G401.6 (cell line): ENCODE data around the gene GTSE1.

Experiments
- FAIRE-seq: peaks from 2 replicates; lab custom pipeline; 2012; peaks lifted over from hg19 to GRCh38; lab: Jason Lieb, UNC

GTSE1 gene

DNA sequence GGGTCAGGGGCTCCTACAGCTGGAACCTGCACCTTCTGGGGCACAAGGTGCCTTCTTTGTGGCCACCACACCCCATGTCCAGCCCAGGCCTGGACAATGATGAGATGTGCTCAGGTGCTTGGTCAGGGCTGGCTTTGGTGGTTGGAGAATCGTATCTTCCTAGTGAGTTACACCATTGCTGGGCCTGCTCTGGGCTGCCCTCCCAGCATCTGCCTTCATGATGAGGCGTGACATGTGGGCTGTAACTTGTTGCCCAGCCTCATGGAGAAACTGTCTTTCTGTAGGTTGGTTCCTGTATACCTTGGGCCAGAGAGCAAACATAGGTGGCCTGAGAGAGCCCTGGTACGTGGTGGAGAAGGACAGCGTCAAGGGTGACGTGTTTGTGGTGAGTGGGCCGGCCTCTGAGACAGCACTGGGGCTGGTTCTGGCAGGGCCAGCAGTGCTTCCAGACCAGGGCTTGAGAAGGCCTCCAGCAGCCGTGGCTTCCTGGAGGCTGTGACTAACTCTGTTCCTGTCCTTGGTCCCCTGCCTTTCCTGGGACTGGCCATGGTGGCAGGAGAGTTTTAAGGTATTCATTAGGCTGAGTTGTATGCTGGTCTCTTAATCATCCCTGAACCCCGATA lies 56.9 kb downstream of the GTSE1 start:
- FAIRE-seq: no peak

DNA sequence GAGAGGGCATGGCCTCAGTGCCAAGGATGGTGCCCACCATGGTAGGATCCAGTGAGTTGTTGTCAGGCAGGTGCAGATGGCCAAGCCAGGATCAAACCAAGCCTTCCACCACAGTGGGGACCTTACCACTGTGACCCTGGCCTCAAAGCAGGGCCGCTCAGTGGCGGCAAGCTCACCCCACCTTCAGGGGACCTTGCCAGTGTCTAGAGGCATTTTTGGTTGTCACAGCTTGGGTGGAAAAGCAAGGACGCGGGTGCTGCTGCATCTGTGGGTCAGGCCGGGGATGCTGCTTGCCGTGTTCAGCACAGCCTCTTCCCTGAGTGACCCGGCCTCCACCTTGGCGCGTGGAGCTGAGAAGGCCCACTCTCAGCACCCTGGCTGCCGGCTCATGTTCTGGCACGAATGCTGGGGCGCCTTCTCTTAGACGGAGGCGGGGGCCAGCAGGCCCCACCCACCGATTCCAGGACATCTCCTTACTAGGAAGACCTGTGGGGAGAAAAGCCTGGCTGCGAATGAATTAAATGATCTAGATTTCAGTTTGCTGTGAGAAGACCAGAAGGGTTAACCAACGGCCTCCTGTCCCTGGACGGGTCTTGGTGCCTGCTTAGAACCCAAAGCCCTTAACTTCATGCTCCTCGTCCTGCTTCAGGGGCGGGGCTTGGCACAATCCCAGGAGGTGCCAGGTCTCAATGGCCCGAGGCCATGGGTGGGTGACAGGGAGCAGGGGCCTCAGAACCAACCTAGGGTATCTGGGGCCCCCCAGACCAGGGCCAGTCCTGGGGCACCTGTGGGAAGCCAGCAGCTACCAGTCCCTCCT lies 57.7 kb downstream of the GTSE1 start:
- FAIRE-seq: no peak

DNA sequence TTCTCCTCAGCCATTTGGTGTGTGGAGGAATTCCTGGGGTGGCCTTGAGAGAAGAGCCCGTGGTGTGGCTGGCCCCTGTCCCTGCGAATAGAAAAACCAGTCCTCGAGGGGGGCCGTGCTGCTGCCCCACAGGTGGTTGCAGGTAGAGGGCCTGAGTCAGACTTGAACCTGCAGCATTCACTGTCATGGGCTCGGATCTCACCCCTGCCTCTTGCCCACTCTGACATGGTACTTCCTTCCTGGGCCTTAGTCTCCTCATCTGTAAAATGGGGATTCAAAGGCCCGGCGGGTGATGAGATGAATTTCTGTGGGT lies 58.3 kb downstream of the GTSE1 start:
- no peak for FAIRE-seq

DNA sequence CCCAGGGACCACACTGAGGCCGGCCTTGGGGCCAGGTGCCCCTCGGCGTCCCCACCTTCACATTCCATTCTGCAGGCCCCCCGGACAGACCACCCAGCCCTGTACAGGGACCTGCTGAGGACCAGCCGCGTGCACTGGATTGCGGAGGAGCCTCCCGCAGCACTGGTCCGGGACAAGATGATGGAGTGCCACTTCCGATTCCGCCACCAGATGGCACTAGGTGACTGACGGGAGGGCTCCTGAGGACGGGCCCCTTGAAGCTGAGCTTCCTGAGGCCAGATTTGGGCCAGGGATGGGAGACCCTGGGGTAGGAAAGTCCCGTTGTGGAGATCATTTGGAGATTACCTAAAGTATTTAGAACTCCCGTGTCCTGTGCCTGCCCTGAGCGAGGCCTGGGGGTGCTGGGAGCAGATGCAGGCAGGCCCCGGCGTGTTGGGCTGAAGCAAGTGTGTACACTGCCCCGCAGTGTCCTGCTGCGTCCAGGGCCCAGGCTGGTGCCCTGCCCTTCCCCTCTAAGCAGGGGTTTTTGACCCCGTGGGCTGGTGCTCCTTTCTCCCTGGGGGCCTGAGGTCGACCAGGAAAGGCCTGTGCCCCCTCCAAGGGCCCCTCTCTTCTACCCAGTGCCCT lies 58.8 kb downstream of the GTSE1 start:
- no peak for FAIRE-seq

DNA sequence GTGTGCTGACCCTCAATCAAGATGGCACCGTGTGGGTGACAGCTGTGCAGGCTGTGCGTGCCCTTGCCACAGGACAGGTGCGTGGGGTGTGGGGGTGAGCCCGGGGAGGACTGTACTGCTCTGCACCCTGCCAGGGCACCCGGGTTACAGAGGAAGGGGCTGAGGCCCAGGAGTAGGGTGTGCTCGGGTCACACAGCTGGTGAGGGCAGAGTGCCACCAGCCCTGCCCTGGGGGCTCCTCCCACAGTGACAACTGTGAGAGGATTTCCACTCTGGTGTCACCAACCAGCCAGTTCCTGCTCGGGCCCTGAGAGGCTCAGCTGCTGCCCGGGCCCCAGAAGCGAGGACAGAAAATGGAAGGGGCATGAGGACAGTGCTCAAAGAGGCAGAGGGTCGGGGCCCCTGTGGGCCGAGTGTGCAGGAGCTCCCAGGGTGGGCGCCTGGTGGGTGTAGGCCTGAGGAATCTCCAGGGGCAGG lies 59.4 kb downstream of the GTSE1 start:
- FAIRE-seq: no peak

DNA sequence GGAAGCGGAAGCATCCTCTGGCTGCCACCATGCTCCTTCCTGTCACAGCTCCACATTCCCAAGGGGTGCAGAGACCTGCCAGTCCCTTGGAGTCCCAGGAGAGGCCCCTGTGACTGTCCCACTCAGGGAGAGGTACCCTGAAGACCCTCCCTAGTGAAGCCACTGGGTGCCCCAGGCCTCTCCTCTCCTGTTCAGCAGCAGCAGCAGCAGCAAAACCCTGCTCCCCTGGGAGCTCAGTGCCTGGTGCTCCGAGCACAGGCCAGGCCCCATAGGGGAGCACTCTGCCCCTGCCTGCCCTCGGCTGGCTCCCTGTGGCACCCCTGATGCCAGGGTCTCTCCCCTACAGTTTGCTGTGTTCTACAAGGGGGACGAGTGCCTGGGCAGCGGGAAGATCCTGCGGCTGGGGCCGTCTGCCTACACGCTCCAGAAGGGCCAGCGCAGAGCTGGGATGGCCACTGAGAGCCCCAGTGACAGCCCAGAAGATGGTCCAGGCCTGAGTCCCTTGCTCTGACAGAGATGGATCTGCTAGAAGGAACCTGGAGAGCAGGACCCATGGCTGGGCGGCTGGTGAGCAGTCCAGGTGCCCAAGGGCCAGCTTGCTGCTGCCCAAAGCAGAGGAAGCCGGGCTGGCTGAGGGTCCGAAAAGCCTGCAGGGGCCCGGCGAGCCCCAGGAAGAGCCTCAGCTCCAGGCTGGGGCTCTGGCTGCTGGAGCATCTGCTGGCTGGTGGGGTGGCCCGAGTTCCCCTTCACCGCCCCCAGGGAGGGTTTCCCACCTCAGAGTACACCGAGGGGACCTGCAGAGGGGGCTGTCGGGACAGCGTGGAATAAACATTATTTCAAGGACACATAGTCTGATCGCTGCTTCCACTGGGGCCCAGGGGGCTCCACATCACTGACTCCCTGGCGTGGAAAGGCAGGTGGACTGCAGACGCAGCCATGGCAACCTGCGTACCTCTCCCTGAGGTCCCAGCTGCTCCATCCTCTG lies 60.1 kb downstream of the GTSE1 start:
- FAIRE-seq: no peak

DNA sequence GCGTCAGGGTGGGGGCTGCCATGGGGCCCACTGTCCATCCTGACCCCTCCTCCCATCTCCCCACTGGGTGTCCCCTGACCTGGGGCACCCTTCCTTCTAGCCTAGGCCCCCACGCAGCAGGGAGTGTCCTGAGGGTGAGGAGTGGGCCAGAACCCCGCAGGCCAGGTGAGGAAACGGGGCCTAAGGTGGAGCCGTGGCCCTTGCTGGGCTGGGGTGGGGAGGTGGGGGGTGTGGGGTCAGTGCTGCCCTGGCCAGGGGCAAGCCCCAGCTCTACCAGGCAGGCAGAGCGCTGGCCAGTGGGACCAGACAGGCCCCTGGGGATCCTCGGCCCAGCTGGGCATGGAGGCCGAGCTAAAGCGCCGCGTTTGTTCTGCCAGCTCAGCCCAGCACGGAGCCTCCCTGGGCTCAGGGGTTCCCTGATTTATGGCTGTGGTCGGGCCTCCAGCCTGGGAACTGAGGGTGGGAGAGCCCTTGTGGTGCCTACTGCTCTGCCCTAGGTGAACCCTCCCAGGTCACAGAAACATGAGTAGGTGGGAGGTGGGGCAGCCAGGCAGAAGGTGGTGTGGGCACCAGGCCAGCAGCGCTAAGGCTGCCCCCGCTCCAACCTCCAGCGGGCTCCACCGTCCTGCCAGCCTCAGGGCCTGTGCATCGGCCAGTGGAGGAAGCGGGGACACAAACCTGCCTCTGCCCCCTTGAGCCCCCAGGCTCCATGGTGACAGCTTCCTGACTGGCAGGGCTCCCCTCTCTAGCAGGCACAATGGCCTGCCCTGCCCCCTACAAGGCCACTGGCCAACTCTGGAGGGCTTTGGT lies 61.2 kb downstream of the GTSE1 start:
- FAIRE-seq: no peak

DNA sequence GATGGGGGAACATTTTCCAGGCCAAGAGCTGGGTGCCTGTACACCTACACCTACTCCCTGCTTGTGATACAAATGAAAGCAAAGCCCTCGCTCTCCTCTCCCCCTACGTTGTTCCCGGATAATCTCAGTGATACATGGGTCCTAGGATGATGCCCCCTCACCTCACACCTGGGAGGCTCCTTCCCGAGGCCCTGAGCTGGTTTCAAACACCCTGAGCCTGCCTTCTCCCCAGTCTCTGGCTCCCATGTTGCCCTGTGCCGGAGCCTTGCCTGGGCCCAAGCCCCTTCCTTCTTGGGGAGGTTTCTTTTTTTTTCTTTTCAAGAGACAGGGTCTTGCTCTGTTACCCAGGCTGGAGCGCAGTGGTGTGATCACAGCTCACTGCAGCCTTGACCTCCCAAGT lies 62.1 kb downstream of the GTSE1 start:
- FAIRE-seq: no peak

DNA sequence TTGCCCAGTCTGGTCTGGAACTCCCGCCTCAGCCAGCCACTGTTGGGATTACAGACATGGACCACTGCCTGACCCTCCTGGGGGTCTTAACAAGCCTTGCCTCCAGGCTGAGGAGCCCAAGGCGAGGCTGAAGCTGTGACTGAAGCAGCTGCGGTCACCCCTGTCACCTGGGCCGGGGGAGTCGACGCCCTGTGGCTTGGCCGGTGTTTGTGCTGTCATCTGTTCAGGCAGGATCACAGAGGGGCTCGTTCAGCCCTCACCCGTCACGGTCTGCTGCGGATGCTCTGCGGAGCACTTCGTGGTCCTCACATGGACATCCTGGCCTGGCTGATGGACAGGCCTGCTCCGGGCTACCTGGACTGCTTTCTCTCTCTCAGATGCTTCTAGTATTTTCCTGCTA lies 62.7 kb downstream of the GTSE1 start:
- FAIRE-seq: no peak

DNA sequence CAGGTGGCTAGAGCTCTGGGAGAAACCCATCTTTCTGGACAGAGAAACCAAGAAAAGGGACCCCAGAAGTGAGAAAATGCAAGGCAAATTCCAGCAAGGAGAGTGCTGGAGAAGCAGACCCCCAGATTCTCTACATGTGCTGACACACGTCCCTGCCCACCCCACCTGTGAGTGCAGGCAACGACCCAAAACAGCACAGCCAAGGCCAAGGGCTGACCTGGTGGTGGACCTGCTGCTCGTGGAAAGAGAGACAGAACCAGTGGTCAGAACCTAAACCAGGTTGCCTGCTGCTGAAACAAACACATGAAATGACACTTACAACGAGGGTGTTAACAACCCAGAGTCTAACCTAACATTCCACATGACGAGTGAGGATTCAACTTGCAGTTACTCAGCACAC lies 63.4 kb downstream of the GTSE1 start:
- no peak for FAIRE-seq

DNA sequence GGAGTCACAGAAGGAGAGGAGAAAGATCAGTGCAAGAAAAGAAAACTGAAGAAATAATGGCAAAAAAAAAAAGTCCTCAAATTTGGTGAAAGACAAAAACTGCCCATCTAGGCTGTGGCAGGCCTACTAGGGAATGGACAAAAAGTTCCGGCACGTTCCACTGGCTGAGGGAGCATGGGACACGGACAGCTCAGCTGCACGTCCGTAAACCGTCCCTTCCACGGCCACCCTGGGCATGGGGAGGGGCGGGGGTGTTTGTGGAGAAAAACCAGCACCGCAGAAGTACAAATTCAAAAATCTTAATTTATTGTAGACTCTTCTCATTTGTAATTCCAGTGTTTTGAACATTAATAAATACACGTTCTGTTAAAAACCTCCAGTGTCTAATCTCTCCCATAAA lies 64.2 kb downstream of the GTSE1 start:
- no peak for FAIRE-seq

DNA sequence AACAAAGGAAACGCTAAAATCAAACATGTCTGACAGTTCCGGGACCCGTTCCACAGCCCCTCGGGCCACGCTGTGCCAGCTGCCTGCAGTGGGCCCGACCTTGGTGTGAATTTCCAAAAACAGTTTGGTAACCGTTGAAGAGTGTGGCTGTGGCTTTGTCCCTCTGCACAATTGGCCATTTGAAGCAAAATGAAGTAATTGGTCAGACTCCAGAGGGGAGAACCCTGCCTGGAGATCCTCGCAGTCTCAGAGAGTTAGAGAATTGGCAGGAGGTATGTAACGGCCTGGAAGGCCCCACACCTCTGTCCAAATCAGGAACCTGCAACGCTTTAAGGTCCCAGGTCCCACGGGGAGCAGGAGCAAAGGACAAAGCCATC lies 65.1 kb downstream of the GTSE1 start:
- FAIRE-seq: no peak

DNA sequence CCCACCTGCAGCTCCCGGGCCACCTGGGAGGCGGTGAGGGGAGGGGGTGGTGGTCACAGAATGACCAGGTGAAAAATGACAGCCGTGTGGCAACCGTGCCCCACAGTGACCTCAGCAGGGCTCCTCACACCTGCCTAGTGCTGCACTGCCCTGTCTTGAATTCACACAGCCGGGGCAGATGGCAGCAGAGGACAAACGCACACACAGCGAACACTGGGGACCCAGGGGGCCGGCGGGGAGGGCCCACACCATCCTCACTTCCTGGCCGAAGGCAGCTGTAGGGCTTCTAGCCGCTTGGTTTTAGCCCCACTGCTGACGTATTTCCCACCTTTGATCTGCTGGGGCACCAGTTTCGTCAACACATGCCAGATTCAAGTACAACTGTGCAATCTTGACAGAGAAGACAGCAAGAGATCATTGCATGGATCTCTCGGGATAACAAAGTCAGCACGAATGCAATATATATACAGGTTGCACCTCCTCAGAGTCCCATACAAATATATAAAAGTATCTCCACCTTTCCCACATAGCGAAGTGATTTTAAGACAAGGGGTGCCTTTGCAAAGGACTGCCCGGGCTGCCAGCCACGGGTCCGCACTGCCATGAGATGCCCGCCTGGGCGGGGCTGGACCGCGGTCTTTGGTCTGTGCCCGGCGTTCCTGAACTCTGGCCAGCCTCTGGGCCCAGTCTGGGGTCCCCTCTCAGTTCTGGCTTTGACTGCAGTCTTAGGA lies 65.7 kb downstream of the GTSE1 start:
- FAIRE-seq: no peak

DNA sequence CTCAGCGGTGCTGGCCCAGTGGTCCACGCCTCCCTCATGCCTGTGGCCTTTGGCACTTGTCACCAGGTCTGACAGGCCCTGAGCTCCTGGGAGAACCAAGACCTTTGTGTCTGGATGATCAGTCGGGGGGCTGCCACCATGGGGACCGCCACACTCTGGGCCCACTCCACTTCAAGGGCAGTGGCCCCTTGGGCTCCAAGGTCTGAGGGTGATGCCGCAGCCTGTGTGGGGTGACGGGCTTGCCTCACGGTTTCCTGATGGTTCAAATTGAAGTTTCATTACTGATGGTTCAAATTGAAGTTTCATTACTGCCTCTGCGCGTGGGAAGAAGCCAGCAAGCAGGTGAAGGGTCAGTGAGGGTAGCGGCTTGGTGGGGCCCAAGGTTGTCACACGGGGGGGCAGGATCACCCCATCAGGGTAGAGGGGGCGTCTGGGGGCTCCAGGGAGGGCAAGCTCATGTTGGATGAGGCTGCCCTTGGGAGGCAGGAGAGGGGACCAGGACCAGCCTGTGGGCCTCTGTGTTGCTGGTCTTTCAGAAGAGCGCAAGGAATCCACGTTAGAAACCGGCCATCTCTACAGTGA lies 66.4 kb downstream of the GTSE1 start:
- FAIRE-seq: no peak

DNA sequence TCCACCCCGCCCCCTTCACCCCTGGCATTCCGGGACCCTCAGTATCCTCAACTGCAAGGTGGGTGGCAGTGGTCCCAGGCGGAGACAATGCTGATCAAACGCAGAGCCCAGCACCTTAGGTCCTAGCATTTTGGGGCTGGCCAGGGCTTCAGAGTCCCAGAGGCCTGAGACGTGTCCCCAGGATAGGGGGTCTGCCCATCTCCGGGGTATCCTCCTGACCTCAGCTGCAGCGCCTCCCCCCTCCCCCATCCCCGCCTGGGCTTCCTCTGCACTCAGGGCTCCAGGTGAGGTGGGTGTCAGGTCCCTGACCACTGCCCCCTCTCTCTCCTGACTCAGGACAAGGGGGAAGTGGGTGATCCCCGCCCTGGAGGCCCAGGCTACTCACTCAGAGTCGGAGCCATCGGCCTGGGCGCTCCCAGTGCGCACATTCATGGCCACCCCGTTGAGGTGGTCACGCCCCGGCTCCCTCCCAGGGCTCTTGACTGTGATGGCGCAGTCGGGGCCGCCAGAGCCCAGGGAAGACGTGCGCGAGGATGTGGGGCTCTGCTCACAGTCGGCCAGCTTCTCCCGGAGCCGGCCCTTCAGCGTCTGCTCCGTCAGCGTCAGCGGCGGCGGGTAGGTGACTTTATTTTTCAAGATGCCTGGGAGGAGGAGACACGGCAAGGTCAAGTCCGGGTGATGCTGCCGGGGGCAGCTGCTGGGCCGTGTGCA lies 67.1 kb downstream of the GTSE1 start:
- no peak for FAIRE-seq

DNA sequence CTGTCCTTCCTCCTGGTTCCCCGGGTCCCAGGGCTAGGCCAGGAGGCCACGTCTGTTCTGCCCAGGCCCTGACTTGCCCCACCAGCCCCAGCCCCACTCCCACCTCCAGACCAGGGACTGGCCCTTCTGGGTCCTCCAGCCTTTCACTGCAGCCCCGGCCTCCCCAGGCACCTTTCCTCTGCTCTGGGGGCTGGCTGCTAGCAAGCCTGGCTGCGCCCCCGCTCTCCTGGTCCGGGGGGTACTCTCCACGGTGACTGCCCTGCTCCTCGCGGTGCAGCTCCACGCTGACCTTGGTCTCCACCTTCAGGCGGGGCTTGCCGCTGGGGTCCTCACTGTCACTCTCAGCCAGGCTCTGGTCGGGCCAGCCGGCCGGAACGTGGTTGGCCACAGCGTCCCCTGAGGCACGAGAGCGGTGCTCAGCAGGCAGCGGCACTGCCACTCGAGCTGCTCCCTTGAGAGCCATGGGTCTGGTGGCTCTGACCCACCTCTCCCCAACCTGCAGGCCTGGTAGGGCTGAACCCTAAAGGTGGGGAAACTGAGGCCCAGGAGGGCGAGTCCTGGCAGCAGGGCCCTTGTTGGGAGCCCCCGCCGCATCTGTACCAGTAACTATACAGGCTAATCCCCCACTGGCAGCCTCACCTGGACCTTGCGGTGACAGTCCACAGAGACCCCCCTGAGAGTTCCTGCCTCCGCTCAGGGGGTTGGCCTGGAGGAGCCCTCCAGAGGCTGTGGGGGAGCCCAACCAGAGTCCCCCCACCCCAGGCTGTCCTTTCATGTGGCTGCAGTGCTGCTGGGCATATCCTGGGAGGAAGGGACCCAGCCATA lies 67.9 kb downstream of the GTSE1 start:
- no peak for FAIRE-seq

DNA sequence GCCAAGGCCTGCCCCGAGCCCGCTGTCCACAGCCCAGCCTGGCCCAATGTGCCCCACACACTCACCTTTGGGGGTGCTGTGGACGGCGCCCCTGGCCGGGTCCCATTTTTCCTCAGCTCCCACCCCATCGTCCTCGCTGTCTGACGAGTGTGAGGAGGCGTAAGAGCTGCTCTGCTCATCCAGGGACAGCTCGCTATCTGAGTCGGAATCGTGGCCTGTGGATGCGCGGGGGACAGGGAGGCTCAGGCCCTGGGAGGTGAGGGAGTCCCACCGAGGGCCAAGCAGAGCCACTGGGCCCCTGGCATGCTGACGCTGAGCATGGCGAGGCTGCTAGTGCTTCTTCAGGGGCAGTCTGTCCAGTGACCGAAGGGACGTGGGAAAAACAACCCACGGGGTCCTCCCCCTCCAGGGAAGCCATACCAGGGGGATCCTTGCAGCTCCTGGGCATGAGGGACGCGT lies 68.5 kb downstream of the GTSE1 start:
- no peak for FAIRE-seq

DNA sequence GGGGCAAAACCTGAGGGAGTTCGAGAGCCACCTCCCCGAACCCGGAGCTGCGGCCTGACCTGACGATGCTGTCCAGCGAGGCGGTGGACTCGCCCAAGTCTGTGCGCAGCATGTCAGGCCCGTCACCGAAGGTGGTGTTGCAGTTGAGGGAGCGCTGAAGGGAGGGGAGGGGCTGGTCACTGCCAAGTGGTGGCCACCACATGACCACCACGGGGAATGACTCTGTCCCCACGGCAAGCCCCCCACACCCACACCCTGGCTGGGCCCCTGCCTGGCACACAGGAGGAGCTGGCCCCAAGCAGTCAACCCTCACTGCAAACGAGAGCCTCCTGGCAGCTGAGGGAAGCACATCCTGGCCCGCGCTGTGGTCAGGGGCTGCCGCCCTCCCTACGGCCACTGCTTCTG lies 69.7 kb downstream of the GTSE1 start:
- no peak for FAIRE-seq
